Body of pancreas (tissue), 4 donors: ENCODE data around the gene UBE2R2. TPM values are rescaled to one million over a fixed set of nuclear protein-coding genes. Genes with fewer than 3 reads are reported as not detected.
A peak's percentile ranks its signal among the peaks of the same experiment; 100 is the strongest.

Experiments
- ATAC-seq: fragments of 150-250 bp; one replicate; pipeline ENCODE4 v1.9.1; 2016
- DNase-seq, 4 donors: peaks; one replicate each; pipeline ENCODE4 v3.0.0-alpha.2; 2019
- H3K27ac ChIP-seq, 4 donors: fragments of 200-600 bp; sonication (generic); 1 replicate in 3 of 4; 2 replicates in 1 of 4; pipeline versions ENCODE4 v1.5.1 to v1.6.1; 2016 to 2019; ENCODE audit warnings: mild to moderate bottlenecking in 1 of 4, mixed read lengths in 1 of 4, moderate library complexity in 1 of 4
- H3K27me3 ChIP-seq, 2 donors: fragments of 200-600 bp; sonication (generic); one replicate each; pipeline ENCODE4 v1.6.0; 2016; ENCODE audit warnings: mild to moderate bottlenecking in 1 of 2
- H3K36me3 ChIP-seq, 2 donors: fragments of 200-600 bp; sonication (generic); replicated peaks in 1 of 2; 2 replicates each; pipeline ENCODE4 v1.5.1; 2016; ENCODE audit warnings: low read depth in 2 of 2; ENCODE audit not compliant: insufficient read depth in 1 of 2
- H3K4me1 ChIP-seq: fragments of 200-600 bp; sonication (generic); one replicate; pipeline ENCODE4 v1.6.0; 2016
- H3K4me3 ChIP-seq, 2 donors: fragments of 200-600 bp; sonication (generic); 1 replicate in 1 of 2; 2 replicates in 1 of 2; pipeline ENCODE4 v1.5.1; 2016 to 2019
- H3K9me3 ChIP-seq, 3 donors: fragments of 200-600 bp; sonication (generic); 1 replicate in 2 of 3; 2 replicates in 1 of 3; pipeline ENCODE4 v1.5.1; 2016
- POLR2A ChIP-seq, 3 donors: fragments of 450-650 bp; IDR thresholded peaks; one replicate each; pipeline ENCODE4 v1.6.1; 2016; ENCODE audit warnings: antibody characterized with exemption in 3 of 3, mild to moderate bottlenecking in 2 of 3
- WGBS, 2 donors: methylation state at CpG; one replicate each; pipeline ENCODE4 v1.1.5; 2017; 5-methylcytosine and 5-hydroxymethylcytosine counted together
- intact Hi-C: fragments of 100-400 bp; cut with DNase I; formaldehyde crosslinking; loops from one replicate; pipeline ENCODE4 v1.15.1; 2023
- total RNA-seq, 2 donors: library from RNA; depleted of rRNA; stranded (reverse); fragments of >200 nt; gene quantifications; one replicate each; pipeline ENCODE4 v1.1.0, GENCODE V29; 2016
- TF ChIP-seq, protein P1 (sequence below), 7 experiments: fragments of 450-650 bp in 4 of 7; fragments of 200-600 bp in 3 of 7; sonication (generic) in 3 of 7; IDR thresholded peaks; one replicate each; pipeline ENCODE4 v1.5.1; 2016 to 2019; ENCODE audit warnings: antibody characterized with exemption in 7 of 7

The UBE2R2 gene
- total RNA-seq, 2 donors from 2014 or later = 26.7 to 31.4 TPM

DNA sequence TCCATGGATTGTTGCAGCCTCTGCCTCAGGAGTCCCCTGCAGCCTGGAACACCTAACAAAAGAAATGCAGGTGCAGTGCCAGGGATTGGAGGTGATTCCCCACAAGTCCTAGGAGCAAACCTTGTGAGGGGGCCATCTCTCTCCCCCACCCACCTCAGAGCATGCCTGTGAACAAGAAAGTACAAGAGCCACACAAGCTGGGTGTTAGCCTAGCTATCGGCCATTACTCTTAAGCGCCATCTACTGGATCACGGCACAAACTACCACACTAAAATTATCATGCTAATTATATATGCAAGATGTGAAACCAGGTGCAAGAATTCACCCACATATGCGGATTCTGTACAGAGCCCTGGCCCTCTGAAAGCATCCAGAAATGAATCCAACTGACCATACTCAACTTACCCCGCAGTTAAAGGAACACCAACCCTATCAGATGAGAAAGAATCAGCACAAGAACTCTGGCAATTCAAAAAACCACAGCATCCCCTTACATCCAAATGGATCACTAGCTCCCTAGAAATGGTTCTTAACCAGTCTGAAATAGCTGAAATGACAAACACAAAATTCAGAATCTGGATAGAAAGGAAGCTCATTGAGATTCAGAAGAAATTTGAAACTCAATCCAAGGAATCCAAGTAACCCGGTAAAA lies 38.1 kb upstream of the UBE2R2 start:
- no peaks in the 10 kb centered on the region for H3K27me3 ChIP-seq
- DNase-seq = peak; percentile 59 to 72 (median 66)
- 11 to 12% methylated on average over 6 of the region's 6 CpGs for WGBS, 2 donors
- ATAC-seq = peak; percentile 83
- H3K27ac ChIP-seq = peak overlapping the region in 2 of 4 donors; percentile 1 to 18
- intact Hi-C loops = no loop called here
- no peaks in the 10 kb centered on the region for H3K36me3 ChIP-seq
- TF ChIP-seq POLR2A (IDR thresholded peaks at IDR 0.05) = no peak
- TF ChIP-seq, protein P1, sequence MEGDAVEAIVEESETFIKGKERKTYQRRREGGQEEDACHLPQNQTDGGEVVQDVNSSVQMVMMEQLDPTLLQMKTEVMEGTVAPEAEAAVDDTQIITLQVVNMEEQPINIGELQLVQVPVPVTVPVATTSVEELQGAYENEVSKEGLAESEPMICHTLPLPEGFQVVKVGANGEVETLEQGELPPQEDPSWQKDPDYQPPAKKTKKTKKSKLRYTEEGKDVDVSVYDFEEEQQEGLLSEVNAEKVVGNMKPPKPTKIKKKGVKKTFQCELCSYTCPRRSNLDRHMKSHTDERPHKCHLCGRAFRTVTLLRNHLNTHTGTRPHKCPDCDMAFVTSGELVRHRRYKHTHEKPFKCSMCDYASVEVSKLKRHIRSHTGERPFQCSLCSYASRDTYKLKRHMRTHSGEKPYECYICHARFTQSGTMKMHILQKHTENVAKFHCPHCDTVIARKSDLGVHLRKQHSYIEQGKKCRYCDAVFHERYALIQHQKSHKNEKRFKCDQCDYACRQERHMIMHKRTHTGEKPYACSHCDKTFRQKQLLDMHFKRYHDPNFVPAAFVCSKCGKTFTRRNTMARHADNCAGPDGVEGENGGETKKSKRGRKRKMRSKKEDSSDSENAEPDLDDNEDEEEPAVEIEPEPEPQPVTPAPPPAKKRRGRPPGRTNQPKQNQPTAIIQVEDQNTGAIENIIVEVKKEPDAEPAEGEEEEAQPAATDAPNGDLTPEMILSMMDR (IDR thresholded peaks at IDR 0.05) = peak; percentile 46 to 76 (median 70)
- no peak overlapping the region for H3K4me3 ChIP-seq
- H3K4me1 ChIP-seq = peaks cover 31% of the 10 kb centered on the region
- H3K9me3 ChIP-seq = no peaks in the 10 kb centered on the region

GRCh38 chr9:33780276-33780675 lies 36.7 kb upstream of the UBE2R2 start:
- Histone ChIP-seq H3K9me3 (no peaks in the 10 kb centered on the region), H3K4me1 (peaks cover 24% of the 10 kb centered on the region), H3K27ac (peak overlapping the region in 1 of 4 donors; percentile 35), H3K36me3 (no peaks in the 10 kb centered on the region), H3K4me3 (no peak overlapping the region), H3K27me3 (no peaks in the 10 kb centered on the region)
- ATAC-seq (no peak), DNase-seq (no peak)
- no peak for TF ChIP-seq POLR2A (IDR thresholded peaks at IDR 0.05)
- TF ChIP-seq, protein P1 (IDR thresholded peaks at IDR 0.05) = no peak
- intact Hi-C loops = no loop called here

DNA sequence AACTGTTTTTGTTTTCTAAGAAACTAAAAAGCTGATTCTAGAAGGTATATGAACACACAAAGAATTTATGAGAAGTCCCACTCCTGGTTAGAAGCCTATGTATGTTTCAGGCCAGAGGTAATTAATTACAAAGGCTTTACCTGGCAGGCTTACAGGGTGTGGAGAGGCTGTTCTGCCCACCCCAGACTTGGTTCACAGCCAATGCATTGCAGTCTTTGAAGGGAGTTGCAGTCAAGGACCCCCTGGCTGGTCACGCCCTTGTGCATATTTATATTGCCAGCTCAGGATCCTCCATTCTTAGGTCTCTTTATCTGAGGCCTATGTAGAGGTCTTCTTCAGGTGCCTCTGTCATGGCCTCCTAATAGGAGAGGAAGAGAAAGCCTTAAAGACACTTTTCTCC lies 35.2 kb upstream of the UBE2R2 start:
- TF ChIP-seq POLR2A (IDR thresholded peaks at IDR 0.05) = no peak
- TF ChIP-seq, protein P1 (IDR thresholded peaks at IDR 0.05) = no peak
- Histone ChIP-seq H3K27ac (peak overlapping the region in 2 of 4 donors; percentile 18 to 67), H3K4me3 (no peak overlapping the region), H3K36me3 (no peaks in the 10 kb centered on the region), H3K27me3 (no peaks in the 10 kb centered on the region), H3K9me3 (no peaks in the 10 kb centered on the region), H3K4me1 (peaks cover 24% of the 10 kb centered on the region)
- no peak for ATAC-seq
- intact Hi-C loops = no loop called here
- DNase-seq = no peak
- 75 to 83% methylated on average over 1 of the region's 1 CpG for WGBS, 2 donors

DNA sequence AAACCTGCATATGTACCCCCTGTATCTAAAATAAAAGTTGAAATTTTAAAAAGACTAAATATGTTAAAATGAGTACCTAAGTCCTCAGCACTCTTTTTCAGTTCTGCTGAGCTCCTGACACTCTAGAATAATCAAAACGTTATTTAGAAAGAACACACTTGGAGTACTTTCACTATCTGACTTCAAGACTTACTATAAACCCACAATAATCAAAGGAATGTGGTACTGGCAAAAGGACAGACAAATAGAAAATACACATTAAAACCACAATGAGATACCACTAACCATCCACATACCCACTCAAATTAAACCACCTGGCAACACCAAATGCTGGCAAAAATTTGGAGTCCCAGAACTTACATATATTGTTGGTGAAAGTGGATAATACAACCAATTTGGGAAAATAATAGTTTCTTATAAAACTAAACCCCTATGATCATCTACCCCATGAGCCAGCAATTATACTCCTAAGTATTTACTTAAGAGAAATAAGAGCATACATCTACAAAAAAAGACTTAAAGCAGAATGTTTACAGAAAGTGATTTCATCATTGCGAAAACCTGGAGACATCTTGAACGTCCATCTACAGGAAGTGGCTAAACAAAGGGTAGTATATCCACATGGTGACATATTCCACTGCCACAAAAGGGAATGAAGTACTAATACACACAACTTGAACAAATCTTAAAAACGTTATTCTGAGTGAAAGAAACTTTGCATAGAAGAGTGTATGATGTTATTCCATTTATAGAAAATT lies 34.4 kb upstream of the UBE2R2 start:
- Histone ChIP-seq H3K27ac (peak overlapping the region in 3 of 4 donors; percentile 12 to 67 (median 18)), H3K27me3 (no peaks in the 10 kb centered on the region), H3K9me3 (no peaks in the 10 kb centered on the region), H3K4me1 (peaks cover 24% of the 10 kb centered on the region), H3K36me3 (no peaks in the 10 kb centered on the region), H3K4me3 (no peak overlapping the region)
- 27 to 29% methylated on average over 4 of the region's 4 CpGs for WGBS, 2 donors
- intact Hi-C loops = no loop called here
- no peak for ATAC-seq
- TF ChIP-seq, protein P1 (IDR thresholded peaks at IDR 0.05) = no peak
- no peak for TF ChIP-seq POLR2A (IDR thresholded peaks at IDR 0.05)
- no peak for DNase-seq
